Measurements from ENCODE around the gene DNM3. TPM values are rescaled to one million over a fixed set of nuclear protein-coding genes. Genes with fewer than 3 reads are reported as not detected.

DNM3 gene
- polyA plus RNA-seq, 3 donors, result 0.15 TPM; not detected in 2

- intact Hi-C loops (cut with micrococcal nuclease), result no loop called here
- peaks cover 2 to 9% (median 5%) of the 10 kb centered on the region in 7 donors for H3K9me3 Mint-ChIP-seq
Measured at GRCh38 chr1:172005856-172006255, 164.6 kb downstream of the DNM3 start.

DNA sequence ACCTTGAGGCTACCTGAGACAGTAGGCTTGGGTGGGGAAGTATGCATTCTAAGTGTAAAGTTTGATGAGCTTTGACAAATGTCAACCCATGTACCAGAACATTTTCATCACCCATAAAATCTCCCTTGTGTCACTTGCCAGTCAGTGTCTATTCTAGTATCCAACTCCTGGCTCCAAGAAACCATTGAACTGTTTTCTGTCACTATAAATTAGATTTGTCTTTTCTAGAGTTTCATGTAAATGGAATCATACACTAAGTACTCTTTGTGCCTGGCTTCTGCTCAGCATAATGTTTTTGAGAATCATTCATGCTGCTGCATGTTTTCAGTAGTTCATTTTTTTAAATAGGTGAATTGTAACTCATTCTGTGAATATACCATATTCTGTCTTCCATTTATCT is 165.4 kb downstream of the DNM3 start:
- H3K27me3 ChIP-seq (ENCODE audit: control insufficient read depth in 2 of 2, insufficient read depth in 2 of 2, low read length in 2 of 2), result no peaks in the 10 kb centered on the region
- no peaks in the 10 kb centered on the region for H3K36me3 ChIP-seq (replicated peaks in 1 of 2; ENCODE audit: control insufficient read depth in 1 of 2, insufficient read depth in 2 of 2, low read length in 2 of 2)
- H3K9me3 Mint-ChIP-seq, result peaks cover 2 to 15% (median 5%) of the 10 kb centered on the region in 7 donors
- peaks cover 18% of the 10 kb centered on the region for H3K4me1 Mint-ChIP-seq
- no peak overlapping the region for H2AFZ ChIP-seq (ENCODE audit: insufficient read depth, low read depth, low read length, poor library complexity, severe bottlenecking)
- H3K4me3 Mint-ChIP-seq, result no peak overlapping the region
- intact Hi-C loops (cut with micrococcal nuclease), result no loop called here
- no peak overlapping the region for H3K4me3 ChIP-seq (replicated peaks in 1 of 3; ENCODE audit: low read depth in 2 of 3, low read length in 3 of 3)
- H4K20me1 ChIP-seq (ENCODE audit: insufficient read depth, low read length), result no peaks in the 10 kb centered on the region
- no peak overlapping the region for H3K27ac Mint-ChIP-seq
- no peaks in the 10 kb centered on the region for H3K79me2 ChIP-seq (ENCODE audit: insufficient read depth, low read length)
- H3K9me3 ChIP-seq (replicated peaks in 1 of 2; ENCODE audit: control insufficient read depth in 1 of 2, insufficient read depth in 1 of 2, low read length in 2 of 2), result peaks cover 0 to 11% of the 10 kb centered on the region in 2 donors
- H3K4me2 ChIP-seq (replicated peaks; ENCODE audit: extremely low read depth, low read length, poor library complexity, severe bottlenecking), result no peak overlapping the region
- no peak for DNase-seq
- H3K27ac ChIP-seq (ENCODE audit: low read depth in 1 of 2, low read length in 2 of 2), result no peak overlapping the region
- H3K4me1 ChIP-seq (ENCODE audit: control insufficient read depth in 1 of 2, insufficient read depth in 2 of 2, low read length in 2 of 2), result peaks cover 9 to 16% of the 10 kb centered on the region in 2 donors
- TF ChIP-seq, protein P1, sequence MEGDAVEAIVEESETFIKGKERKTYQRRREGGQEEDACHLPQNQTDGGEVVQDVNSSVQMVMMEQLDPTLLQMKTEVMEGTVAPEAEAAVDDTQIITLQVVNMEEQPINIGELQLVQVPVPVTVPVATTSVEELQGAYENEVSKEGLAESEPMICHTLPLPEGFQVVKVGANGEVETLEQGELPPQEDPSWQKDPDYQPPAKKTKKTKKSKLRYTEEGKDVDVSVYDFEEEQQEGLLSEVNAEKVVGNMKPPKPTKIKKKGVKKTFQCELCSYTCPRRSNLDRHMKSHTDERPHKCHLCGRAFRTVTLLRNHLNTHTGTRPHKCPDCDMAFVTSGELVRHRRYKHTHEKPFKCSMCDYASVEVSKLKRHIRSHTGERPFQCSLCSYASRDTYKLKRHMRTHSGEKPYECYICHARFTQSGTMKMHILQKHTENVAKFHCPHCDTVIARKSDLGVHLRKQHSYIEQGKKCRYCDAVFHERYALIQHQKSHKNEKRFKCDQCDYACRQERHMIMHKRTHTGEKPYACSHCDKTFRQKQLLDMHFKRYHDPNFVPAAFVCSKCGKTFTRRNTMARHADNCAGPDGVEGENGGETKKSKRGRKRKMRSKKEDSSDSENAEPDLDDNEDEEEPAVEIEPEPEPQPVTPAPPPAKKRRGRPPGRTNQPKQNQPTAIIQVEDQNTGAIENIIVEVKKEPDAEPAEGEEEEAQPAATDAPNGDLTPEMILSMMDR (IDR thresholded peaks at IDR 0.05), result no peak
- H3K9ac ChIP-seq (ENCODE audit: insufficient read depth, low read length, poor library complexity, severe bottlenecking), result no peak overlapping the region
- peaks cover 0 to 2% (median 0%) of the 10 kb centered on the region in 3 donors for H3K27me3 Mint-ChIP-seq (ENCODE audit: low read depth in 3 of 3)
- no peaks in the 10 kb centered on the region for H3K36me3 Mint-ChIP-seq

More at GRCh38 chr1:172005856-172006255, 164.6 kb downstream of the DNM3 start:
- Histone ChIP-seq H3K4me2 (replicated peaks; ENCODE audit: extremely low read depth, low read length, poor library complexity, severe bottlenecking) (no peak overlapping the region), H3K9ac (ENCODE audit: insufficient read depth, low read length, poor library complexity, severe bottlenecking) (no peak overlapping the region), H3K9me3 (replicated peaks in 1 of 2; ENCODE audit: control insufficient read depth in 1 of 2, insufficient read depth in 1 of 2, low read length in 2 of 2) (peaks cover 0 to 6% of the 10 kb centered on the region in 2 donors), H3K4me3 (replicated peaks in 1 of 3; ENCODE audit: low read depth in 2 of 3, low read length in 3 of 3) (no peak overlapping the region), H3K79me2 (ENCODE audit: insufficient read depth, low read length) (no peaks in the 10 kb centered on the region), H3K27me3 (ENCODE audit: control insufficient read depth in 2 of 2, insufficient read depth in 2 of 2, low read length in 2 of 2) (no peaks in the 10 kb centered on the region), H2AFZ (ENCODE audit: insufficient read depth, low read depth, low read length, poor library complexity, severe bottlenecking) (no peak overlapping the region), H4K20me1 (ENCODE audit: insufficient read depth, low read length) (no peaks in the 10 kb centered on the region), H3K27ac (ENCODE audit: low read depth in 1 of 2, low read length in 2 of 2) (no peak overlapping the region), H3K4me1 (ENCODE audit: control insufficient read depth in 1 of 2, insufficient read depth in 2 of 2, low read length in 2 of 2) (peaks cover 9 to 16% of the 10 kb centered on the region in 2 donors), H3K36me3 (replicated peaks in 1 of 2; ENCODE audit: control insufficient read depth in 1 of 2, insufficient read depth in 2 of 2, low read length in 2 of 2) (no peaks in the 10 kb centered on the region)
- H3K36me3 Mint-ChIP-seq, result no peaks in the 10 kb centered on the region
- TF ChIP-seq, protein P1 (IDR thresholded peaks at IDR 0.05), result no peak
- H3K27me3 Mint-ChIP-seq (ENCODE audit: low read depth in 3 of 3), result peaks cover 0 to 2% (median 0%) of the 10 kb centered on the region in 3 donors
- no peak for DNase-seq
- no CpG with 5 or more reads among the region's 1 CpG for WGBS (ENCODE audit: insufficient coverage)
- no peak overlapping the region for H3K4me3 Mint-ChIP-seq
- peaks cover 18% of the 10 kb centered on the region for H3K4me1 Mint-ChIP-seq
- no peak overlapping the region for H3K27ac Mint-ChIP-seq
